ENCODE results near the gene TDRD5. TPM values are rescaled to one million over a fixed set of nuclear protein-coding genes. Genes with fewer than 3 reads are reported as not detected.

Gene TDRD5
- total RNA-seq, 1 donor from 2014 or later: 0.07 TPM

DNA sequence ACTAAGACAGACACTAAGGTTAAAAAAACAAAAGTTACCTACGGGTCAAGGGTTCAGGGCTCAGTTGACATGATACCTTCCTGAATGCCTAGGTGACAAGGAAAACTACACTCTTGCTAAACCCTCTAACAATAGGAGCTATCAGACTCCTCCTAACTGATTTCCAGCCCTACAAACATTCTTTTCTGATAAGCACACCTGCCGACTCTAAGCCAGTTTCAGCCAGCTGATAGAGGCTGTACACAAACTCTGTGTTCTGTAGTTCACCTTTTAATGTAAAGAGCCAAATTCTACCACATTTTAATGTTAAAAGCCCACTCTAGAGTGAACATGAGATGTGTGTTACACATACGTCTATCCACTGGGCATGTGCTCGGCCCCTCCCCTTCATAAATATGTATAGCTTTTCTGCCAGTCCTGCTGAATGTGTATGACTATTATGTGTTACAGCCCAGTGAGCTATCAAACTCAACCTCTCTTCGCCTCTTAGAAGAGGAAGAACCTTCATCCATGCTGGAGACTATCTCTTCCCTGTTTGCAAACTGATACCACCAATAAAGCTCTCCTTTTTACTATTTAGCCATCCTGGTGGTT is 111.4 kb downstream of the TDRD5 start:
- TF ChIP-seq, protein P1, sequence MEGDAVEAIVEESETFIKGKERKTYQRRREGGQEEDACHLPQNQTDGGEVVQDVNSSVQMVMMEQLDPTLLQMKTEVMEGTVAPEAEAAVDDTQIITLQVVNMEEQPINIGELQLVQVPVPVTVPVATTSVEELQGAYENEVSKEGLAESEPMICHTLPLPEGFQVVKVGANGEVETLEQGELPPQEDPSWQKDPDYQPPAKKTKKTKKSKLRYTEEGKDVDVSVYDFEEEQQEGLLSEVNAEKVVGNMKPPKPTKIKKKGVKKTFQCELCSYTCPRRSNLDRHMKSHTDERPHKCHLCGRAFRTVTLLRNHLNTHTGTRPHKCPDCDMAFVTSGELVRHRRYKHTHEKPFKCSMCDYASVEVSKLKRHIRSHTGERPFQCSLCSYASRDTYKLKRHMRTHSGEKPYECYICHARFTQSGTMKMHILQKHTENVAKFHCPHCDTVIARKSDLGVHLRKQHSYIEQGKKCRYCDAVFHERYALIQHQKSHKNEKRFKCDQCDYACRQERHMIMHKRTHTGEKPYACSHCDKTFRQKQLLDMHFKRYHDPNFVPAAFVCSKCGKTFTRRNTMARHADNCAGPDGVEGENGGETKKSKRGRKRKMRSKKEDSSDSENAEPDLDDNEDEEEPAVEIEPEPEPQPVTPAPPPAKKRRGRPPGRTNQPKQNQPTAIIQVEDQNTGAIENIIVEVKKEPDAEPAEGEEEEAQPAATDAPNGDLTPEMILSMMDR (IDR thresholded peaks at IDR 0.05; ENCODE audit: unreplicated experiment): no peak
- H3K27me3 Mint-ChIP-seq (ENCODE audit: low read depth): peaks cover 6% of the 10 kb centered on the region
- peaks cover 13% of the 10 kb centered on the region for H3K4me1 Mint-ChIP-seq
- H3K27ac Mint-ChIP-seq: no peak overlapping the region
- H3K9me3 Mint-ChIP-seq: no peaks in the 10 kb centered on the region
- H3K4me3 Mint-ChIP-seq: no peak overlapping the region
- H3K36me3 Mint-ChIP-seq: no peaks in the 10 kb centered on the region
- DNase-seq (ENCODE audit: low spot score in 2 of 2, unreplicated experiment in 2 of 2): no peak

DNA sequence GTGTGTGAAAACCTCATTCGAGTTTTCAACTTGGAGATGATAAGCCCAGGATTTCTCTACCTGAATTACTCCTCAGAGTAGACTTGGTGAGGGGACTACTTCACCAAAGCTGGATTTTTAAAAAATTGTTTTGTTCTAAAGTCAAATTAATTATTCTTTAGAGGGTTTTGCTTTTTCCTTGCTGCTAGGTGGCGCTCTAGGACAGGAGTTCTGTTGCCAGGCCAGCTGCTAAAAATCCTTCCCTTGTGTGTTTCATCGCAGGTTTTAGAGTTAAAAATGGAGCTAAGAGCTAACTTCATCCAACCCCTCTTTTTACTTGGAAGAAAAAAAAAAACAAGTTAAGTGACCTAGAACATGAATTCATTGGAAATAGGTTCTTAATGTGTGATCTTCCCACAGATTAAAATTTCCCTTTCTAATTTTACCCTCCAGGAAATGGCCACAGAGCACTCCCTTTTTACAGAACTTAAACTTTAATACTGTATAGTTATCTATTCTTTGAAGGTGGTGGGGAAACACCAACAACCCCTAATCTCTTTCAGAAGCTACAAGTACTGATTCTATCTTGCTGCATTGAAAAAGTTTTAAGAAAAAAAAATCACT is 114.8 kb downstream of the TDRD5 start:
- peak in 1 of 2 experiments; percentile 74 for DNase-seq (ENCODE audit: low spot score in 2 of 2, unreplicated experiment in 2 of 2)
- Mint-ChIP-seq H3K27me3 (ENCODE audit: low read depth) (no peaks in the 10 kb centered on the region), H3K4me3 (no peak overlapping the region), H3K36me3 (no peaks in the 10 kb centered on the region), H3K27ac (no peak overlapping the region), H3K9me3 (no peaks in the 10 kb centered on the region), H3K4me1 (peaks cover 28% of the 10 kb centered on the region)
- TF ChIP-seq, protein P1 (IDR thresholded peaks at IDR 0.05; ENCODE audit: unreplicated experiment): peak; percentile 83

GRCh38 chr1:179707406-179707805 is 115.8 kb downstream of the TDRD5 start:
- H3K36me3 Mint-ChIP-seq: no peaks in the 10 kb centered on the region
- TF ChIP-seq, protein P1 (IDR thresholded peaks at IDR 0.05; ENCODE audit: unreplicated experiment): no peak

DNA sequence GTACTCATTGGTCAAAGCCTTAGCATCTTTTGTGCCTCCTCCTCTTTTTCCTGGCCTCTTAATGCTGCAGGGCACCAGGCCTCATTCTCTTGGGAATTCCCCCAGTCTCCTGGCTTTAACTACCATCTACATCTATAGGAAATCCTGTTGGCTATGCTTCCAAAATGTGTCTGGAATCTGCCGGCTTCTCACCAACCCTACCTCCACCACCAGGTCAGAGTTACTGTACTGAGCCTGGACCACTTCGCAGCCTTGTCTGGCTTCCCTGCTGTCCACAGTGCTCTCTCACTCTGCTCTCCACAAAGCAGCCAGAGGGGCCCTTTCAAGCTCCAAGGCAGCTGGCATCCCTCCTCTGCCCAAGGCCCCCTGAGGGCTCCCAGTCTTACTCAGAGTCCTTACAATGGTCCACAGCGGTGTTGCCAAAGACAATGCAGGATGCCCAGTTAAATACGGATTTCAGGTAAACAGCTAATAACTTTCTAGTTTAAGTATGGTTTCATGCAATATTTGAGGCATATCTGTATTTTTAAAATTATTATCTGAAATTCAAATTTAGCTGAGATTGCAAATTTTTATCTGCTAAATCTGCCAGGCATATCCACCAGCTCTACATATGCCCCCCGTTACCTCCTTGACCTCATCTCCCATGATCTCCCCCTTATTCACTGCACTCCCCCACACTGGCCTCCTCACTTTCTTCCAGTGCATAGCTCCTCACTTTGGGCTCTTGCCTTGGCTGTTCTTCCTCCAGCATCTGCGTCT is 117.0 kb downstream of the TDRD5 start:
- H3K27me3 Mint-ChIP-seq (ENCODE audit: low read depth): peaks cover 4% of the 10 kb centered on the region
- no peak for DNase-seq (ENCODE audit: low spot score in 2 of 2, unreplicated experiment in 2 of 2)
- peaks cover 11% of the 10 kb centered on the region for H3K9me3 Mint-ChIP-seq
- TF ChIP-seq, protein P1 (IDR thresholded peaks at IDR 0.05; ENCODE audit: unreplicated experiment): no peak
- H3K4me1 Mint-ChIP-seq: peaks cover 26% of the 10 kb centered on the region
- H3K27ac Mint-ChIP-seq: peak overlapping the region; percentile 47
- H3K36me3 Mint-ChIP-seq: peaks cover 1% of the 10 kb centered on the region
- no peak overlapping the region for H3K4me3 Mint-ChIP-seq

More at GRCh38 chr1:179707406-179707805, 115.8 kb downstream of the TDRD5 start:
- H3K9me3 Mint-ChIP-seq: peaks cover 4% of the 10 kb centered on the region
- H3K4me3 Mint-ChIP-seq: no peak overlapping the region
- no peak for DNase-seq (ENCODE audit: low spot score in 2 of 2, unreplicated experiment in 2 of 2)
- H3K27ac Mint-ChIP-seq: no peak overlapping the region
- H3K27me3 Mint-ChIP-seq (ENCODE audit: low read depth): peaks cover 4% of the 10 kb centered on the region
- peaks cover 28% of the 10 kb centered on the region for H3K4me1 Mint-ChIP-seq

GRCh38 chr1:179709841-179710329 is 118.3 kb downstream of the TDRD5 start:
- DNase-seq (ENCODE audit: low spot score in 2 of 2, unreplicated experiment in 2 of 2): no peak
- peaks cover 7% of the 10 kb centered on the region for H3K36me3 Mint-ChIP-seq
- peaks cover 4% of the 10 kb centered on the region for H3K27me3 Mint-ChIP-seq (ENCODE audit: low read depth)
- H3K9me3 Mint-ChIP-seq: peaks cover 22% of the 10 kb centered on the region
- TF ChIP-seq, protein P1 (IDR thresholded peaks at IDR 0.05; ENCODE audit: unreplicated experiment): no peak
- H3K27ac Mint-ChIP-seq: peak overlapping the region; percentile 74
- H3K4me1 Mint-ChIP-seq: peaks cover 20% of the 10 kb centered on the region
- H3K4me3 Mint-ChIP-seq: no peak overlapping the region
